HG03558 (cell line): ENCODE data around the gene HRNR.

ENCODE experiments used
- ATAC-seq: cut with Tn5 transposase; IDR thresholded peaks from one replicate; pipeline ENCODE4 v1.9.1; 2021; ENCODE audit warnings: moderate number of reproducible peaks; ENCODE audit not compliant: unreplicated experiment; ENCODE audit errors: extremely low read depth

Gene HRNR

GRCh38 chr1:152189657-152190442 lies 34.1 kb downstream of the HRNR start:
- no peak for ATAC-seq

GRCh38 chr1:152188673-152189591 lies 35.1 kb downstream of the HRNR start:
- ATAC-seq = no peak

GRCh38 chr1:152186556-152187285 lies 37.3 kb downstream of the HRNR start:
- ATAC-seq = no peak

- no peak for ATAC-seq
Observed at GRCh38 chr1:152185544-152186391, 38.2 kb downstream of the HRNR start.

- no peak for ATAC-seq
Observed at GRCh38 chr1:152182944-152183361, 41.0 kb downstream of the HRNR start.

GRCh38 chr1:152182431-152182830 lies 41.6 kb downstream of the HRNR start:
- no peak for ATAC-seq

- ATAC-seq = no peak
Observed at GRCh38 chr1:152179566-152179965, 44.4 kb downstream of the HRNR start.

GRCh38 chr1:152170287-152170905 lies 53.6 kb downstream of the HRNR start:
- ATAC-seq = no peak

- no peak for ATAC-seq
Observed at GRCh38 chr1:152169366-152170025, 54.5 kb downstream of the HRNR start.

- ATAC-seq = no peak
Observed at GRCh38 chr1:152168535-152168868, 55.5 kb downstream of the HRNR start.

- no peak for ATAC-seq
Observed at GRCh38 chr1:152167835-152168534, 56.0 kb downstream of the HRNR start.

- ATAC-seq = no peak
Observed at GRCh38 chr1:152166966-152167365, 57.0 kb downstream of the HRNR start.

GRCh38 chr1:152165286-152166077 lies 58.5 kb downstream of the HRNR start:
- no peak for ATAC-seq

GRCh38 chr1:152164517-152165136 lies 59.4 kb downstream of the HRNR start:
- no peak for ATAC-seq

GRCh38 chr1:152162792-152163463 lies 61.1 kb downstream of the HRNR start:
- no peak for ATAC-seq
